HG03045 (cell line): ENCODE data around the gene ADD2.

Source experiments
- ATAC-seq: cut with Tn5 transposase; IDR thresholded peaks from one replicate; pipeline ENCODE4 v1.9.1; 2021; ENCODE audit warnings: mild to moderate bottlenecking, moderate library complexity; ENCODE audit not compliant: unreplicated experiment

ADD2 gene

DNA sequence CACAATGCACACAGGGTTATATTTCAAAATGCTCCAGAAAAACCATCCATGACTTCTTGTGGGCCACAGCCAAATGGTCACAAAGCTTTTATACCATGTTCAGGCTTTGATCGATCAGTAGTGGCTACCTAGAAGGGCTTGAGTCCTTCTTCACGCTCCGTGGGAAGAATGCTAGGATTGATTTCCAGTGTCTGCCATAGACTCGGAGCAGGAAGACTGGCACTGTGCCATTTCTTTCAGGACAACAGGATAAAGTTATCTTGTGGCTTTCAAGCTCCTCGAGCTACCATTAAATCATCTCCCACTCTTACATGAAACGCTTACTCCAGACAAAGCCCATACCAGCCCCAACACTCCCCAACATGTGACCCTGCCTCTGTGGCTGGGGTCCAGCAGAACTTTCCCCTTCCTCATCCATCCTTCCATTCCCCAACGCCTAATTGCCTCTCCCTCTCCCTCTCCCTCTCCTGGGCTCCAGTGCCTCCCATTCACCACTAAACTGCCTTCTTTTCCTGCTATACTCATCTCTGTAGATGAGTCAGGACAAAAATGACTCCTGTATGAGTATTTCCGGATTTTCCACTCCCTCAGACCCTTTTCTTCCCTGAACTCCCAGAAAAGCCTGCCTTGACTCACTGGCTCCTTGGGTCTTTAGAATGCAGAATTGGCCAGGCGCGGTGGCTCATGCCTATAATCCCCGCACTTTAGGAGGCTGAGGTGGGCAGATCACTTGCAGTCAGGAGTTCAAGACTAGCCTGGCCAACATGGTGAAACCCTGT lies 40.9 kb downstream of the ADD2 start:
- no peak for ATAC-seq

DNA sequence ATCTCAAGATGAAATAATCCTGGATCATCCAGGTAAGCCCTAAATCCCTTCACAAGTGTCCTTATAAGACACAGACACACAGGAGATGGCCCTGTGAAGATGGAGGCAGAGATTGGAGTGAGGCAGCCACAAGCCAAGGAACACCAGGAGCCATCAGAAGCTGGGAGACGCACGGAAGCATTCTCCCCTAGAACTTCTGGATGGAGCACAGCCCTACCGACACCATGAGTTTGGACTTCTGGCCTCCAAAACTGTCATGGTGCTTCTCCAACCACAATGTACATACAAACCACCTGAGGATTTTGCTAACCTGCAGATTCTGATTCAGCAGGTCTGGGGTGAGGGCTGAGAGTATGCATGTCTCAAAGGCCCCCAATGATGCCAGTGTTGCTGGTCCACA lies 42.5 kb downstream of the ADD2 start:
- ATAC-seq: no peak

DNA sequence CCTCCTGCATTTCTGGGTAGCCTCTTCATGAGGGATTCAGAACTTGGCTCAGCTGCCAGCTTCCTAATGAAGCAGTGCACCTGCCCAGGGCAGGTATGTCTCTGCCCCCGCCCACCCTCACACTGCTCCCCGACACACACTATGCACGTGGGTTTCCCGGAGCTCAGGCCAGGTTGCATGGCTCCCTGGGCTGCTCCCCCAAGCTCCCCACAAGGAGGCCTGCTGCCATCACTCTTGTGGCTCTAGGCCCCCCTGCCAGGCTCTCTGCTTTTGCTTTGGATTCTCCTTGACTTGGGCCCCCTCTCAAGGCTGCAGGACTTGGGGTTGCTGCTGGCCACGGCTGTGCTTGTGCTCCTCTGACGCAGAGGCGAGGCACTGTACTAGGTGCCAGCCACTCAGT lies 43.6 kb downstream of the ADD2 start:
- ATAC-seq: no peak

DNA sequence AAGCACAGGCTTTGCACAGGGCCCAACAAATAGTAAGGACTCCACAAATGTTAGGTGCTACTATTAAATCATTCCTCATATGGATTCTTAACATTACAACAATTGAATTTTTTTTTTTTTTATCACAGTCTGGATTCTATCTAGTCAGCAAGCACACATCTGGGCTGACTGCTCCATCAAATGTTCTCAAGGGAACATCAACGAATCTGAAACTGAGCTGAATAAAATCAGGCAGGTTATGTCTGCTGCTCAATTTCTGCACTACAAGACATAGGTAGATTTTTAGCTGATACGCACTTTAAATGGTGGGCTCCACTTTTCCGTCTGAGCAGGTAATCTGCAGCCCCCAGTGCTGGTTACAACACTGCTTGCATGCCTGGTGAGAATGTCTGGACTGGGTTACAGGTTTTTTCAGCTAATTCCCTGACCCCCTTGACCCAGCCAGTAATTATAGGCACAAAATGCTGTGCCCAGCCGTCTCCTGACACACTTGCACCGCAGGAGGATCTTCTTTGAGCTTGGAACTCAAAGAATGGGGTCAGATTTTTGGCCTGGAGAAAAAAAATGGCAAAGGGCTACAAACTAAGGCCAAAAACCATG lies 44.6 kb downstream of the ADD2 start:
- ATAC-seq: no peak

DNA sequence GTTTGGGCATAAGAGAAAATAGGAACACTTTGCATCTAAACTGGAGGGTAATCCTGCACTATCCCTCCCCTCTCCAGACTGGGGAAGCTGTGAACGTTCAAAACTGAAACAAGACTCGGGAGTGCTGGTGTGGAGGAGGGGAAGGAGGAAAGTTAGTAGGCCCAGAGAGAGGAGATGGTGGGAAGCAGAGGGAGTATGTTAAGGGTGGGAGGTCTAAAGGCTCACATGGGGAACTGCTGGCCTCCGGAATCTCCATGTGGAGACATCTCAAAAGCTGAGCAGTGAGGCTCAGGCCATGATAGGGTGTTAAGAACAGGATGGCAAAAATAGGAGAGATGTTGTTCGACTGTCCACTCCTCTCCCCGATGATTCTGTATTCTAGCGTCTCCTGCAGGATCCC lies 47.9 kb downstream of the ADD2 start:
- no peak for ATAC-seq

DNA sequence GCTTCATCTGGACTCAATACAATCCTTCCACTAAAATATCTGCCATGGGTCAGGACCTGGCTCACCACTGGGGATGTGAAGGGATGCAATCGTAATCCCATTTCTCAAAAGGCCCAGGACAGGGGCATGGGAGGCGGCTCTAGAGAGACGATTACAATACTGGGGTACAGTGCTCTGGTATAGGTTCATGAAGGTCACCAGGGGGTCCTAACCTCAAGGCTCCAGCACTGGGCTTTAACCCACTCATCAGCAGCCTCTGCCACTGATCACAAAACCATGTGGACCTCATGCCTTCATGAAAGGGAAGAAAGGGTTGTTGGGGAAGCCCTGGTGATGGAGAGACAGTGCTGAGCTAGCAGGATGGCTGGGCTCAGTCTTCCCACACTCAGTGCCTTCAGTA lies 48.8 kb downstream of the ADD2 start:
- no peak for ATAC-seq

DNA sequence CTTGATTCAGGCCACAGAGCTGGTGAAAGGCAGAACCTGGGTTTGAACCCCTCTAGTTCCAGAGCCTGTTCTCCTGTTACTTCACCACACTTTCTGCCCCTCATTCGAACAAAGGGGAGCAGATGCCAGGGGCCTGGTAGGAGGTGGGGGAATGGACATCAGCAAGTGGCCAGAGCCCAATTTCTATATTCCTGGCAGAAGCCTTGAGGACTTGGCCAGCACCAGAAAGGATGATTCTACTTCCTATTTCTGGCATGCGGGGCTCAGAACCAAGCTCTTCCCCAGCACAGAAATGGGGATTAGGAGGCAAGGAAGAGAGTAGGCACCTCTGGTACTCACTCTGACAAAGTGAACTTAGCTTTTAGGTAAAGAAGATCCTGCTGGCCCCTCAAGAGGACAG lies 49.3 kb downstream of the ADD2 start:
- ATAC-seq: no peak

DNA sequence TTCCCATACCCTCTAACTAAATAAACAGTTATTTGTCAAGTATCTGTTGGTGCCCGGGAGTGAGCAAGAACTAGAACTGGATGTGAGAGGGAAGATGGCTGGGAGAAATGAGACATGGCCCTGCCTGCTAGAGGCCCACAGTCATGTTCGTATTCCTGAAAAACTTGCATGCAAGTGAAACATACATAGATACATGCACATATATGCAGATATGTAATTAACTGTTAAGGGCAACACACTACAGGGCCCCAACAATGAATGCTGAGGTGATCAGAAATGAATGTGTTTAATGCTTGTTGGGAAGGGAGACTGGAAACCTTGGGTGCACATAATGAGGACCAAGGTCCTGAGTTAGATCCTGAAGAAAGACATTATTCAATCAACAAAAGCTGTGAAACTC lies 49.8 kb downstream of the ADD2 start:
- no peak for ATAC-seq

DNA sequence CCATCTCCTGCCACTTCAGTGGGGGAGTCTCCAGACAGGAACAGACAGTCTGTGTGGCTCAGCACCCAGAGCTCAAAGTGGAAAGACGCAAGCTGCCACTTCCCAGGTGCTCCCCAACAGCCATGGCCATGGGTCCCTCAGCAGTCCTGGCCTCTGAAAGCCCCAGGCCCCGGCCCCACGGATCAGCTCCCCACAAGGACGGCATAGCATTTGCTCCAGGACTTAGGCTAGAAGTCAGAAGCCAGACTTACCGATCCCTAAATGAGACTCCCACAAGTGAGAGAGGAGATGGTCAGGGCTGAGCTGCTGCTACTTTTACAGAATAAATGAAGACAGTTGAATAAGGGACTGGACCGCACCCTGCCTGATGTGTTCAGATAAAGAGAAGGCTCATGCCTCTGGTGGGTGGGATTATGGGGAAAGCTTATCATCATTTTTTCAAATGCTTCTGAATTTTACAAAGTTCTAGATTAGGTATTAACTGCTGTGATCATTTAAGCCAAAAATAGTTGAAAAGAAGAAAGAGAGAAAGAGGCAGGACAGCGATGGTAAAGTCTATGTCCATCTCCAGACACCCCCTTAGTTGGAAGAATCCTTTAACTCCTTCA lies 50.5 kb downstream of the ADD2 start:
- ATAC-seq: no peak

DNA sequence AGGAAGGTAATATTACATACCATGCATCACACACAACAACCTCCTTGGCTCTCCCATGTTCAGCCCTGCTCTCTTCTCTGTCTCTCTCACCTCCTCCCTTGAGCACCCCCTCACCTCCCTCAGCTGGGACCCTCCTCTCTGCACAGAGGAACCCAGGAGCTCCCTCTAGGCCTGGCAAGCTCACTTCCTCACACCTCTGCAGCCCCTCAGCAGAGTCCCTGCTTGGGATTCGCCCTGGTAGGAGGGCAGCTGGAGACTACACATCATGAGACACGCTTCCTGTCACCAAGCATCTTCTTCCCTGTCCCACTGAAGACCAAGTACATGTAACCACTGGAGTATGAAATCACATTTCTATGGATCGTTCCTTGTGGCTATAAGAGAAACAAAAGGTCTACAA lies 51.0 kb downstream of the ADD2 start:
- ATAC-seq: no peak

DNA sequence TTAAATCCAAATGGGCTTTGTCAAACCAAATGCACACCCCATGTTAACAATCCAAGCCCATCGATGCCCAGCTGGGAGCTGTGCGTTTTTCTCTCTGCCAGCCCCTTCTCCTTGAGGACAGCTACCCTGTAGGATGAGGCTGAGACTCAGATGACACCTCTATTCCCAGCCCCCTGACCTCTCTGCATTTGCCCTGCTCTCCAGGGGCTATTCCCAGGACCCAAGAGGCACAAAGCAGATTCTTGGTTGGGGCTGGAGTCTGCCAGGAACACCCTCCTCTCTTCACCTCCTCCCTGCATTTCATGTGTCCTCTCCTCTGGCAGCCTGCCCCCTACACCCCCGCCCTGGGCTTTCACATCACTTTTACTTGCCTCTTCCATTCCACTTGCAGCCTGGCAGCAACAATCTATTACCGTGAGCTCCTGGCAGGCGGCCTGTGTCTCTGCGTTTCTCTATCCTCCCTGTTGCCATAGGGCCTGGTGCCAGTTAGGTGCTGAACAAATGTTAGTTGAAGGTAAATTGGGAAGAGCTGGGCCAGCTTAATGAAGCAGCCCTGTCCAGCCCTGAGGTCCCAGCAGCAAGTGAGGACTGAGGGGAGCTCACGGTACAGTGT lies 51.8 kb downstream of the ADD2 start:
- no peak for ATAC-seq

DNA sequence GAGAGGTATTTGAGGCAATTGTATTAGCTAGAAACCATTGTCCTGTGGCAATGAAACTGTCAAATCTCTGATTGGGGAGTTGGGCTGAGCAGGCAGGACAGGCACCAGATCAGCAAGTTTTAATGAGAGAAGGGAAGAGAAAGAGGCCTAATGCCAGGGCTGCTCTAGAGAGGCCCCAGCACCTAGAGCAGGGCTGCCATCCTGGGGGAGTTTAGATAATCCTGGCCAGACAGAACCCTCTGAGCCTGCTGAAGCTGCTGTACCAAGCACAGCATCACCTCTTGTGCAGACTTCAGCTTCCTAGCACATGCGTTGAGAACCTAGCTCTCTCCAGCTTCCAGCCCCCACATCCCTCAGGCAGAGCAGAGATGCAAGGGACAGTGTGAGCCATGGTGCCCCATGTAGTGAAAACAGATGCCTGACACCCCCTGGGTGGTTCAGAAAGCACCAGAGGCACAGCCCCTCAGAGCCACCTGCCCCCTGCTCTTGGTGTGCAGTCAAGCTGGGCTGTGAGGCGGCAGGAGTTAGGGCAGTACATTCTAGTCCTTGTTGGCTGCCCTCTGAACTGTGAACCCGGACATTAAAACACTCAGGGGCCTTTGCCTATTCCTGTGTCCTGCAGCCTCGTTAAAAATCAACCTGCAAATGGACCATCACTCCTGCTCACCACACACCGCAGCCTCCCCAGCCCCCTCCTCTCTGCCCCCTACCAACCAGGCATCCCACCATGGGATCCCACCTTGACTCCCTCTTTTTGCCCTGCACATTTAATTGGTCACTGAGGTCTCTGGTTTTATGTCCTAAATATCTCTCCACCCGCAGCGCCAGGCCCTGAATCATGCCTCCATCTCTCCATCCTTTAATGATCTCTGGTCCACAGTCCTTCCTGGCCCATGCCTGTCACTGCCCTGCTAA lies 52.7 kb downstream of the ADD2 start:
- ATAC-seq: no peak

DNA sequence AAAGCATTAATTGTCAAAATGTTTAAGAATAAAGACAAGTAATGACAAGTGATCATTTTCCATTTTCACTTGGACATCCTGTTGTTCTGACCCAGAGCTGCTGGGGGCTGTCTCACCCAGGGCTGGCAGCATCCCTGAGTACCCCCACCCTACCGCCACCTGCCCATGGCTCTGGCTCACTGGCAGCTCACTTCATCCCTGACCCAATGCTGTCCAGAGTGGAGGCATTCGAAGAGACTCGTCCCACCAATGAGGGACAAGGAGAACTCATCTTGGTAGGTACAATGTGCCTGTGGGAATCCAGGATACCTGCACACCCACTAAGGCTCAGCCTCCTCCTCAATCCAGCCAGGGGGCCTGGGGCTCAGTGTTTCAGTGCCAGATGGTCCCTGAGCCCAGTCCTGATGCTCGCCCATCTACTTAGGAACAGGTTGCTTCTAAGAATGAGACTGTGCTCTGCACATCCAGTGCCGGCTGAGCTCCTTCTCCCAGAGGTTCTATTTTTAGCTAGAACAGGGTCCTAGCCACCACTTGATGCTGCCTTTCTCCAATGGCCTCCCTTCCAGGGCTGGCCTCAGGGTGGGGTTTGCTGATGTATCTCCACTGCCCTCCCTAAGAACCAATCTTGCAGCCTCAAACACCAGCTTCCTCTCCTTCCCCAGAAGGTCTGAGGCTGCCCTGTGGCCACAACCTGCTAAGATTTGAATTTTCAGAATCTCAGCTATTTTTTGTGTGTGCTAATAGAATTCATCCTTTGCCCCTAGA lies 53.7 kb downstream of the ADD2 start:
- ATAC-seq: no peak

DNA sequence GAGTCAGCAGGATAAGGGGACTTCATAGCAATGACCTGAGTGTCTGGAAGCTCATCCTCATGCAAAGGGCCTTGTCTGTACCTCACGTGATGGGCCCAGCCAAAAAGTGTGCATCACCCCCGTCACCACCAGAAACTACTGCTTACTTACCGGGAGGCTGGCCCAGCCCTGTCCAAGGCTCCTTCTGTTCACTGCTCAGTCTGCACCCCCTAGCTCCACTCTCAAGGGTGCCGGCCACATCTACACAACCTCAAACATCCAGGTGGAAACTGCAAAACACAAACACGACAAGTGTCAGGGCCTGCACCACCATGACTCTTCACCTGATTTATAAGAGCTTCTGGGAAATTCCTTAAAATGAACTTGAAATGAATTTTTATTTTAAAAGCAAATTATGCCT lies 55.1 kb downstream of the ADD2 start:
- ATAC-seq: no peak

DNA sequence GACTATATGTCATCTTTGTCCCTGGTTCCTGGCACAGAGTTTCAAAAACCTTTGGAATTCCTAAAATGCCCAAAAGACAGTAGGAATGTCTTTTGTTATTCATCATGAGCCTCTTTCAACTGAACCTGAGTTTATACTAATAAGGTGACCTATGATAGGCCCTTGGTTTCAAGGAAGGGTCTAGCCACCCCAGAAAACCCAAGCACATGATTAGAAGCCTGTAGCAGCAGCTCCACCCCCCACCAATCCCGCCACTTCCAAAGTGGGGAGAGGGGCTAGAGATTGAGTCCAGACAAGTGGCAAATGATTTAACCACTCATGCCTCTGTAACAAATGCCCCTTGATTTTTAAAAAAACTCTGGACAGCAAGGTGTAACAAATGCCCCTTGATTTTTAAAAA lies 56.8 kb downstream of the ADD2 start:
- no peak for ATAC-seq

DNA sequence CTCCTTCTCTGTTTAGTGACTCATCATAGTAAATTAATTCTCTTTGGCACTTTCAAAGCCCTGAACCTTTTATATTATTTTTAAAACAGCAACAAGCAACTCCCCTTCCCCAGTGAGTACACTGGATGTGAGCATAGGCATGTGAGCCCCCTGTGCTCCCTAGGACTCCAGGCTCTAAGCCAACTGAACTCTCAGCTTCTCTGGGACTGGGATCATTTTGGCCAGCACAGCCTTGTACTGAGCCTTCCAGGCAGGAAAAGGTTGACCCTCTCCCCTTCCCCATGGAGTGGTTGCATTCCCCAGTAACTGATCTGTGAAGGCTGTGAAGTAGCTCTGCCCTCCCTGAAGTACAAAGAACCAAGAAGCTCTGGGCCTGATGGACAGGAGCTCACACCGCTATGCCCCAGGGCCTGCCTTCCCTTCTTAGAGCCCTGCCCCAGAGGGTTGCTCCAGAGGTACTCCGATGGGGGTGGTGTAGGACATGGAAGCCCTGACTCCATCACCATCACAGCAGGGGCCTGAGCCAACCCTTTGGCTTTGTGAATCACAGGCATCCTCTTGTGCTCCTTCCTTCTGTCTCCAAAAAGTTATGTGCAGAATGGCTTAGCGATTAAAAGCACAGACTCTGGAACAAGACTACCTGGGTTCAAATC lies 57.8 kb downstream of the ADD2 start:
- ATAC-seq: no peak

DNA sequence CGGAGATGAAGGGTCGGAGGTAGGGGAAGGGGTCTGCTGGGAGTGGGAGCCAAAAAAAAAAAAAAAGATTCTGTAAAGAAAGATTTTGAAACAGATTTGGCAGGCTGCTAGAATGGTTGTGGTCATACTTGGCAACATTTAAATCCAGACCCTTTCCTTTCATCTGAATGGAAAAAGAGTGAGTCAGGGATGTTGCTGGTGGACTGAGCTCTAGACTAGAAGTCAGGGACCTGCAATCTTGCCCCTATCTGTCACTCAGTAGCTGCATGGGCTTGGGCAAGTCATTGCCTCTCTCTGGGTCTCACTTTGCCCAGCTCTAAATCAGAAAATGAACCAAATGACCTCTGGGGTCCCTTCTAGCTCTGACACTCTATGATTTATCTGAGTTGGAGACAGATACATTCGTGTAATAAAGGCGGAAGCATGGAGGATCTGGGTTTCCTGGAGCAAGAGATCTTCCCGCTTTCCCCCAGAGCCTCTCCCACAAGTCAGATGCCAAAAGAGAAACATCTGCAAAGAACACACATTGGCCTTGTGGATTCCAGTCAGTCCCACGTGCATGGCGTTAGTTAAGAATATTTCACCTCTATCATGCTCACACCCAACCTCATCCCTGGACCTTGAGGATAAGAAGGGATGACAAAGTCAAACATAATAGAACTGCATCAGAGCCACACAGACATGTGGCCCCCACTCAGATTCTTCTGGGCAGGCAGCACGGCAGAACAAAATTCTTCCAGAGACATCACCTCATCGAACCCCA lies 58.5 kb downstream of the ADD2 start:
- ATAC-seq: no peak

DNA sequence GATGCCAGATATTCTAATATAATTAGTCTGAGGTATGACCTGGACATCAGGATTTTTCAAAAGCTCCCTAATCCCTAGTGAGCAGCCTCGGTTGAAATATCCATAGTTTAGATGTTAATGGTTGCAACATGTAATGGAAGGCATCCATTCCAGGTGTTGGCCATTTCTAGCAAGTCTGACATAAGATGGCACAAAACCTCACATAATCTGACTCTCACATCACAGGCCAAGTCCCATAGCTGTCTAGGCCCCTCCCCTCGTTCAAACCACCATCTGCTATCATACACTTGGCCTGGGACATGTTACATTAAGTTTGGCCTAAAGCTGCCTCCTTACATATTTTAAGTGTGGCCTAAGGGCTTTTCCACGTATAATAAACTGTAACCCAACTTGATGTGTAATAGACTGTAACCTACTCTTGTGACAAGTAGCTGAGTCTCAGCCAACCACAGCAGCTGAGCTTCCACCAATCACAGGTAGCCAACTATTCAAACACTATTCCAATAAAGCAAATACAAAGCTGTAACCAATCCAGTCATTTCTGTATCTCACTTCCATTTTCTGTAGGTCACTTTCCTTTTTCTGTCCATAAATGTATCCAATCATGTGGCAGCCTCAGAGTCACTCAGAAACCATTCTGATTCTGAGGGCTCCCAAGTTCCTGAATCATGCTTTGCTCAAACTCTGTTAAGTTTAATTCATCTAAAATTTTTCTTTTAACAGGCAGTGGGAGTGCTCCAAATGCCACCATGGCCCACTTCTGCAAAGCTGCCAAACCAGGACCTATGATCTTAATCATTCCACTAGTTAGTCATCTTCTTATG lies 59.4 kb downstream of the ADD2 start:
- no peak for ATAC-seq
